ENCODE results near the gene SERPINE1. TPM values are rescaled to one million over a fixed set of nuclear protein-coding genes. Genes with fewer than 3 reads are reported as not detected.

The SERPINE1 gene
- total RNA-seq, 4 donors from 2014 or later, result 1.3 to 26.2 (median 5.5) TPM

DNA sequence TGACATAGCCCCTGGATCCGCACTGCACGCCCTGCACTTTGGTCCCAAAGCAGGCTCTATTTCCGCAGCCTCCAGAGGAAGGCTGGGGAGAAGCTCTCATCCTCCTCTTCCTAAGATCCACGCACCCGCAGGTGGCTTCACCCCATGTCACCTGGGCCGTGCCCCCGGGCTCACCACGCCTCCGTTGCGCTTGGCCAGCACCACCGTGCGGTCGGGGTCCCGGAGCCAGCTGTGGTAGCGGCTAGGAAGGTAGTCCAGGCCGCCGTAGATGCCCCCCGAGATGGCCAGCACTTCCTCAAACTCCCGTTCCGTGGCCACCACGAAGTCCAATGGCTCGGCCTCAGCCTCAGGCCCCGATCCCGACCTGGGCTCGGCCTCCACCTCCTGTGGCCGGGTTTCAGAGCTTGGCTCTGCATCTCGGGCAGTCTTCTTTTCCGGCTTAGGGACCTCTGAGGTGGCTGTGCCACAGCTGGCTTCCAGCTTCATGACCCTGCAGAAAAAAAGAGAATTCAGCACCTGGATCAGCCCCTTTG, 47.5 kb downstream of the SERPINE1 start:
- H3K36me3 ChIP-seq, result no peaks in the 10 kb centered on the region
- peaks cover 12 to 38% (median 35%) of the 10 kb centered on the region in 4 donors for H3K4me1 ChIP-seq
- no peak overlapping the region for H3K27ac ChIP-seq
- intact Hi-C loops (cut with DNase I; ENCODE audit: low total_unique reads), result no loop called here
- WGBS, 2 donors (ENCODE audit: low coverage in 1 of 2), result 40% methylated on average over 26 of the region's 28 CpGs; no CpG with 5 or more reads in 1 of the 2 donors
- in situ Hi-C loops (cut with MboI; ENCODE audit: low pct_ligation_motif_present in 1 of 4, low pct_unique_long_range_greater_than_20kb in 1 of 4, low sequenced_read_pairs in 3 of 4), result no loop called here
- TF ChIP-seq POLR2AphosphoS5 (IDR thresholded peaks at IDR 0.05), result no peak
- TF ChIP-seq EP300 (IDR thresholded peaks at IDR 0.05; ENCODE audit: low read depth), result no peak
- TF ChIP-seq POLR2A (IDR thresholded peaks at IDR 0.05), result no peak
- TF ChIP-seq, protein P1, sequence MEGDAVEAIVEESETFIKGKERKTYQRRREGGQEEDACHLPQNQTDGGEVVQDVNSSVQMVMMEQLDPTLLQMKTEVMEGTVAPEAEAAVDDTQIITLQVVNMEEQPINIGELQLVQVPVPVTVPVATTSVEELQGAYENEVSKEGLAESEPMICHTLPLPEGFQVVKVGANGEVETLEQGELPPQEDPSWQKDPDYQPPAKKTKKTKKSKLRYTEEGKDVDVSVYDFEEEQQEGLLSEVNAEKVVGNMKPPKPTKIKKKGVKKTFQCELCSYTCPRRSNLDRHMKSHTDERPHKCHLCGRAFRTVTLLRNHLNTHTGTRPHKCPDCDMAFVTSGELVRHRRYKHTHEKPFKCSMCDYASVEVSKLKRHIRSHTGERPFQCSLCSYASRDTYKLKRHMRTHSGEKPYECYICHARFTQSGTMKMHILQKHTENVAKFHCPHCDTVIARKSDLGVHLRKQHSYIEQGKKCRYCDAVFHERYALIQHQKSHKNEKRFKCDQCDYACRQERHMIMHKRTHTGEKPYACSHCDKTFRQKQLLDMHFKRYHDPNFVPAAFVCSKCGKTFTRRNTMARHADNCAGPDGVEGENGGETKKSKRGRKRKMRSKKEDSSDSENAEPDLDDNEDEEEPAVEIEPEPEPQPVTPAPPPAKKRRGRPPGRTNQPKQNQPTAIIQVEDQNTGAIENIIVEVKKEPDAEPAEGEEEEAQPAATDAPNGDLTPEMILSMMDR (IDR thresholded peaks at IDR 0.05), result no peak
- no peak for DNase-seq
- H3K4me3 ChIP-seq, result no peak overlapping the region
- H3K27me3 ChIP-seq, result peaks cover 100% of the 10 kb centered on the region
- H3K9me3 ChIP-seq, result no peaks in the 10 kb centered on the region

DNA sequence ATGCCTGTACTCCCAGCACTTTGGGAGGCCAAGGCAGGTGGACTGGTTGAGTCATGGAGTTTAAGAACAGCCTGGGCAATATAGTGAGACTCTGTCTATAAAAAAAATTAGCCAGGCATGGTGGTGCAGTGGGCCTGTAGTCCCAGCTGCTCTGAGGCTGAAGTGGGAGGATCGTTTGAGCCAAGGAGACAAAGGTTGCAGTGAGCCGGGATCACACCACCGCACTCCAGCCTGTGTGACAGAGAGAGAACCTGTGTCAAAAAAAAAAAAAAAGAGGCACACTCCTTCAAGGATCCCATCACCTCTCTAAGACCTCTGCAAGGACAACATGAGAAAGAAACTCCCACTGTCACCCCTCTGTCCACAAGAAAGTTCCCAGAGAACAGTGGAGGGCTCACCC, 48.8 kb downstream of the SERPINE1 start:
- intact Hi-C loops (cut with DNase I; ENCODE audit: low total_unique reads), result loop anchor here (5.0 kb wide), 1 partner anchor 268 kb away; no protein-coding TSS in a partner anchor
- Histone ChIP-seq H3K4me1 (peaks cover 8 to 40% (median 37%) of the 10 kb centered on the region in 4 donors), H3K27ac (no peak overlapping the region), H3K36me3 (no peaks in the 10 kb centered on the region), H3K27me3 (peaks cover 100% of the 10 kb centered on the region), H3K9me3 (no peaks in the 10 kb centered on the region), H3K4me3 (no peak overlapping the region)
- in situ Hi-C loops (cut with MboI; ENCODE audit: low pct_ligation_motif_present in 1 of 4, low pct_unique_long_range_greater_than_20kb in 1 of 4, low sequenced_read_pairs in 3 of 4), result no loop called here
- WGBS, 2 donors (ENCODE audit: low coverage in 1 of 2), result 38% methylated on average over 3 of the region's 3 CpGs; no CpG with 5 or more reads in 1 of the 2 donors
- DNase-seq, result no peak
- TF ChIP-seq, protein P1 (IDR thresholded peaks at IDR 0.05), result no peak
- no peak for TF ChIP-seq EP300 (IDR thresholded peaks at IDR 0.05; ENCODE audit: low read depth)
- no peak for TF ChIP-seq POLR2A (IDR thresholded peaks at IDR 0.05)
- TF ChIP-seq POLR2AphosphoS5 (IDR thresholded peaks at IDR 0.05), result no peak

DNA sequence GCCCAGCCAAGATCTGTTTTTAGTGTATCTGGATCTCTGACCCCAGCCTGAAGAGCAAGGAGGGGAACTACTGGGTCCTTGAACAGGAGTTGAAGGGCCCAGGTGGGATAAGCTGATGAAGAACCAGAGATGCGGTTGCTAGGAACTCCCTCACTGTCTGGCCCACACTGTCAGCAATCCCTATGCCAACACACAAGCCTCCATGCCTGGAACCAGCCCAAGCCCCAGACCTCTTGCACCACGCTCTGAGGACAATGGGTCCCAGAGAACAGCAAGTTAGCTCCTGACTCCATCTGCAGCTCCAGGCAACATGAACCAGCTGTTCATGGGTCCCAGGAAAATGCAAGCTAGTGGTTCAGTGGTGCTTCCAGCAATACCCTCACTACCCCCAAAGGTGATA, 50.7 kb downstream of the SERPINE1 start:
- no peak for DNase-seq
- intact Hi-C loops (cut with DNase I; ENCODE audit: low total_unique reads) (loop anchor here (5.0 kb wide), 1 partner anchor 270 kb away; no protein-coding TSS in a partner anchor), in situ Hi-C loops (cut with MboI; ENCODE audit: low pct_ligation_motif_present in 1 of 4, low pct_unique_long_range_greater_than_20kb in 1 of 4, low sequenced_read_pairs in 3 of 4) (no loop called here)
- Histone ChIP-seq H3K27ac (no peak overlapping the region), H3K4me3 (no peak overlapping the region), H3K27me3 (peaks cover 100% of the 10 kb centered on the region), H3K36me3 (no peaks in the 10 kb centered on the region), H3K4me1 (peaks cover 5 to 32% (median 26%) of the 10 kb centered on the region in 4 donors), H3K9me3 (no peaks in the 10 kb centered on the region)
- no peak for TF ChIP-seq EP300 (IDR thresholded peaks at IDR 0.05; ENCODE audit: low read depth)
- TF ChIP-seq POLR2A (IDR thresholded peaks at IDR 0.05), result no peak
- TF ChIP-seq, protein P1 (IDR thresholded peaks at IDR 0.05), result no peak
- no peak for TF ChIP-seq POLR2AphosphoS5 (IDR thresholded peaks at IDR 0.05)
- WGBS, 2 donors (ENCODE audit: low coverage in 1 of 2), result 79% methylated on average over 2 of the region's 2 CpGs; no CpG with 5 or more reads in 1 of the 2 donors

DNA sequence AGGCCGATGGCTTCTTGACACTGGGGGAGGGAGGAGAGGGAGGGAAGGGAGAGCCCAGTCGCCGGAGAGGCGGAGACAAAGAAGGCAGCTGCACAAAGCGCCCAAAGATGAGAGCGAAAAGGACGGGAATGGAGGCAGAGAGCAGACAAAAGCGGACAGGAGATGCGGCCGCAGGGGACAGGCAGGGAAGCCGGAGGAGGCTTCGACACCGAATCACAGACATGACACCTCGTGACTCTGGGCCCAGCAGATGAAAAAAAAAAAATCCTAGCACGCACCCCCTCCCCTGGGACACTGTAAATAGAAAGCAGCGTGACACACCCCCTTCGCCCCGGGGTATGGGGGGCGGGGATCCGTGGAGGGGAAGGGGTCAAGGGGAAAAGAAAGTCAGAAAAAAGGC, 52.2 kb downstream of the SERPINE1 start:
- in situ Hi-C loops (cut with MboI; ENCODE audit: low pct_ligation_motif_present in 1 of 4, low pct_unique_long_range_greater_than_20kb in 1 of 4, low sequenced_read_pairs in 3 of 4) (no loop called here), intact Hi-C loops (cut with DNase I; ENCODE audit: low total_unique reads) (loop anchor here (5.0 kb wide), 1 partner anchor 272 kb away; no protein-coding TSS in a partner anchor)
- H3K9me3 ChIP-seq, result no peaks in the 10 kb centered on the region
- no peak for DNase-seq
- H3K4me3 ChIP-seq, result no peak overlapping the region
- peaks cover 5 to 17% (median 13%) of the 10 kb centered on the region in 4 donors for H3K4me1 ChIP-seq
- H3K36me3 ChIP-seq, result no peaks in the 10 kb centered on the region
- H3K27me3 ChIP-seq, result peaks cover 87% of the 10 kb centered on the region
- no peak for TF ChIP-seq POLR2AphosphoS5 (IDR thresholded peaks at IDR 0.05)
- TF ChIP-seq, protein P1 (IDR thresholded peaks at IDR 0.05), result no peak
- TF ChIP-seq POLR2A (IDR thresholded peaks at IDR 0.05), result no peak
- no peak for TF ChIP-seq EP300 (IDR thresholded peaks at IDR 0.05; ENCODE audit: low read depth)
- no peak overlapping the region for H3K27ac ChIP-seq
- 0 to 4% methylated on average over 1 to 20 of the region's 20 CpGs for WGBS, 2 donors (ENCODE audit: low coverage in 1 of 2)

All from transverse colon (tissue), 4 donors.